Gastrocnemius medialis (tissue), 4 donors: ENCODE results near the gene FOXL1. TPM values are rescaled to one million over a fixed set of nuclear protein-coding genes. Genes with fewer than 3 reads are reported as not detected.
A peak's percentile ranks its signal among the peaks of the same experiment; 100 is the strongest.

Experiments used
- ATAC-seq, 2 donors: fragments of 150-250 bp; one replicate each; pipeline ENCODE4 v1.9.1; 2016
- DNase-seq, 2 donors: peaks; one replicate each; pipeline ENCODE4 v3.0.0-alpha.2; 2019
- H3K27ac ChIP-seq, 4 donors: fragments of 200-600 bp; sonication (generic); 1 replicate in 1 of 4; 2 replicates in 3 of 4; pipeline ENCODE4 v1.5.1; 2016 to 2018; ENCODE audit warnings: mild to moderate bottlenecking in 2 of 4, moderate library complexity in 1 of 4
- H3K27me3 ChIP-seq, 3 donors: fragments of 200-600 bp; sonication (generic) in 2 of 3; 1 replicate in 1 of 3; 2 replicates in 2 of 3; pipeline versions ENCODE4 v1.5.1 to v1.6.0; 2016 to 2019; ENCODE audit warnings: mild to moderate bottlenecking in 1 of 3, moderate library complexity in 1 of 3
- H3K36me3 ChIP-seq, 2 donors: fragments of 200-600 bp; sonication (generic) in 1 of 2; one replicate each; pipeline ENCODE4 v1.5.1; 2017 to 2018
- H3K4me1 ChIP-seq, 2 donors: fragments of 200-600 bp; sonication (generic) in 1 of 2; one replicate each; pipeline ENCODE4 v1.5.1; 2016 to 2017; ENCODE audit warnings: mild to moderate bottlenecking in 2 of 2
- H3K4me3 ChIP-seq, 4 donors: fragments of 200-600 bp; sonication (generic) in 3 of 4; 1 replicate in 1 of 4; 2 replicates in 3 of 4; pipeline ENCODE4 v1.5.1; 2016 to 2019; ENCODE audit warnings: mild to moderate bottlenecking in 2 of 4
- H3K9me3 ChIP-seq, 3 donors: fragments of 200-600 bp; sonication (generic) in 2 of 3; 1 replicate in 1 of 3; 2 replicates in 2 of 3; pipeline ENCODE4 v1.5.1; 2016 to 2019
- CTCF ChIP-seq, 5 experiments: fragments of 450-650 bp in 3 of 5; fragments of 200-600 bp in 2 of 5; sonication (generic) in 2 of 5; IDR thresholded peaks in 4 of 5; conservative IDR thresholded peaks in 1 of 5; 1 replicate in 4 of 5; 2 replicates in 1 of 5; pipeline ENCODE4 v1.5.1; 2016 to 2019; ENCODE audit warnings: antibody characterized with exemption in 5 of 5, mild to moderate bottlenecking in 3 of 5, moderate library complexity in 3 of 5
- POLR2A ChIP-seq, 2 donors: fragments of 450-650 bp; IDR thresholded peaks; one replicate each; pipeline ENCODE4 v1.6.1; 2017; ENCODE audit warnings: antibody characterized with exemption in 2 of 2, mild to moderate bottlenecking in 2 of 2, moderate library complexity in 2 of 2
- in situ Hi-C, 4 donors: fragments of 200-750 bp; cut with MboI; loops; one replicate each; pipeline versions ENCODE4 v1.15.0 to v1.8.0; 2017; ENCODE audit warnings: low sequenced_read_pairs in 4 of 4
- intact Hi-C: fragments of 100-400 bp; cut with DNase I; formaldehyde crosslinking; loops from one replicate; pipeline ENCODE4 v1.15.1; 2023; ENCODE audit warnings: low total_unique reads
- total RNA-seq, 4 donors: library from RNA; depleted of rRNA; stranded (reverse); fragments of >200 nt; gene quantifications; one replicate each; pipeline versions ENCODE4 v1.1.0 to v1.2.3, GENCODE V29; 2016

FOXL1 gene
- total RNA-seq, 4 donors from 2014 or later, result 2.0 to 5.9 (median 3.3) TPM

GRCh38 chr16:86575754-86576557 is 2.4 kb upstream of the FOXL1 start:
- in situ Hi-C loops (loop anchor here in 2 of 4 donors (25.0 kb wide), 1 partner anchor 186 kb away; no protein-coding TSS in a partner anchor), intact Hi-C loops (loop anchor here (2.0 to 5.0 kb wide), 5 partner anchors 33 to 291 kb away; no protein-coding TSS in a partner anchor)
- H3K4me3 ChIP-seq, result peak overlapping the region; percentile 46 to 70 (median 62)
- peak overlapping the region; percentile 64 to 78 (median 72) for H3K27ac ChIP-seq
- H3K4me1 ChIP-seq, result peaks cover 0 to 4% of the 10 kb centered on the region in 2 donors
- no peaks in the 10 kb centered on the region for H3K36me3 ChIP-seq
- peaks cover 59 to 64% (median 62%) of the 10 kb centered on the region in 3 donors for H3K27me3 ChIP-seq
- TF ChIP-seq CTCF (IDR thresholded peaks at IDR 0.05 in 4 of 5, conservative IDR thresholded peaks at IDR 0.05 in 1 of 5) (peak; percentile 39 to 83 (median 52)), POLR2A (IDR thresholded peaks at IDR 0.05) (peak; percentile 65 to 89)
- ATAC-seq (peak; percentile 80 to 82), DNase-seq (peak; percentile 48 to 58)
- H3K9me3 ChIP-seq, result no peaks in the 10 kb centered on the region

- Histone ChIP-seq H3K36me3 (no peaks in the 10 kb centered on the region), H3K27me3 (peaks cover 51 to 56% (median 54%) of the 10 kb centered on the region in 3 donors), H3K4me1 (peaks cover 0 to 4% of the 10 kb centered on the region in 2 donors), H3K9me3 (no peaks in the 10 kb centered on the region), H3K27ac (peak overlapping the region; percentile 64 to 78 (median 72)), H3K4me3 (peak overlapping the region; percentile 46 to 70 (median 62))
- in situ Hi-C loops (loop anchor here in 2 of 4 donors (25.0 kb wide), 1 partner anchor 186 kb away; no protein-coding TSS in a partner anchor), intact Hi-C loops (loop anchor here (2.0 to 5.0 kb wide), 4 partner anchors 32 to 291 kb away; no protein-coding TSS in a partner anchor)
- TF ChIP-seq CTCF (IDR thresholded peaks at IDR 0.05 in 4 of 5, conservative IDR thresholded peaks at IDR 0.05 in 1 of 5) (no peak), POLR2A (IDR thresholded peaks at IDR 0.05) (no peak)
- no peak for ATAC-seq
- no peak for DNase-seq
Measured at GRCh38 chr16:86576591-86577313, 1.6 kb upstream of the FOXL1 start.

- peaks cover 44 to 49% (median 47%) of the 10 kb centered on the region in 3 donors for H3K27me3 ChIP-seq
- H3K36me3 ChIP-seq, result no peaks in the 10 kb centered on the region
- H3K4me3 ChIP-seq, result peak overlapping the region in 2 of 4 donors; percentile 46 to 57
- intact Hi-C loops (loop anchor here (2.0 to 5.0 kb wide), 4 partner anchors 31 to 290 kb away; no protein-coding TSS in a partner anchor), in situ Hi-C loops (loop anchor here in 2 of 4 donors (25.0 kb wide), 1 partner anchor 185 kb away; no protein-coding TSS in a partner anchor)
- no peaks in the 10 kb centered on the region for H3K9me3 ChIP-seq
- peak overlapping the region; percentile 68 to 78 (median 72) for H3K27ac ChIP-seq
- no peak for TF ChIP-seq POLR2A (IDR thresholded peaks at IDR 0.05)
- DNase-seq (no peak), ATAC-seq (no peak)
- peaks cover 0 to 4% of the 10 kb centered on the region in 2 donors for H3K4me1 ChIP-seq
Measured at GRCh38 chr16:86577314-86577971, 906 bp upstream of the FOXL1 start.

- in situ Hi-C loops, result loop anchor here in 2 of 4 donors (25.0 kb wide), 1 partner anchor 184 kb away; no protein-coding TSS in a partner anchor
- DNase-seq (no peak), ATAC-seq (no peak)
- intact Hi-C loops, result loop anchor here (5.0 kb wide), 3 partner anchors 84 to 289 kb away; no protein-coding TSS in a partner anchor
- H3K36me3 ChIP-seq, result no peaks in the 10 kb centered on the region
- H3K4me1 ChIP-seq, result peaks cover 0 to 4% of the 10 kb centered on the region in 2 donors
- H3K9me3 ChIP-seq, result no peaks in the 10 kb centered on the region
- peaks cover 35 to 36% (median 36%) of the 10 kb centered on the region in 3 donors for H3K27me3 ChIP-seq
- peak overlapping the region; percentile 54 to 78 (median 70) for H3K27ac ChIP-seq
- peak overlapping the region; percentile 32 to 54 (median 40) for H3K4me3 ChIP-seq
- TF ChIP-seq CTCF (IDR thresholded peaks at IDR 0.05 in 4 of 5, conservative IDR thresholded peaks at IDR 0.05 in 1 of 5), result no peak
- no peak for TF ChIP-seq POLR2A (IDR thresholded peaks at IDR 0.05)
Measured at GRCh38 chr16:86578611-86579267, 390 bp downstream of the FOXL1 start.
